Mucosa of rectum (tissue), 2 donors: ENCODE measurements around the gene ZFAND4.
"Not testable (repeated sequence)": the region's sequence is repeated elsewhere in the genome, so short reads cannot be mapped to it uniquely, and the experiment has no call there.

Source experiments
- H3K27ac ChIP-seq, 2 donors: one replicate each; pipeline ENCODE4 v1.7.0; 2013; ENCODE audit warnings: inconsistent platforms in 2 of 2, low read depth in 2 of 2, low read length in 2 of 2
- H3K27me3 ChIP-seq, 2 donors: one replicate each; pipeline ENCODE4 v1.7.0; 2013; ENCODE audit warnings: low read length in 2 of 2; ENCODE audit not compliant: control insufficient read depth in 2 of 2, insufficient read depth in 2 of 2
- H3K36me3 ChIP-seq, 2 donors: one replicate each; pipeline ENCODE4 v1.7.0; 2013; ENCODE audit warnings: low read length in 2 of 2; ENCODE audit not compliant: control insufficient read depth in 2 of 2, insufficient read depth in 2 of 2
- H3K4me1 ChIP-seq, 2 donors: one replicate each; pipeline ENCODE4 v1.7.0; 2013; ENCODE audit warnings: low read length in 2 of 2, mild to moderate bottlenecking in 1 of 2; ENCODE audit not compliant: control insufficient read depth in 2 of 2, insufficient read depth in 2 of 2
- H3K4me3 ChIP-seq, 2 donors: one replicate each; pipeline ENCODE4 v1.7.0; 2013; ENCODE audit warnings: low read length in 2 of 2
- H3K9ac ChIP-seq, 2 donors: one replicate each; pipeline ENCODE4 v1.7.0; 2013; ENCODE audit warnings: low read length in 2 of 2, low read depth in 1 of 2, mild to moderate bottlenecking in 1 of 2
- H3K9me3 ChIP-seq, 2 donors: one replicate each; pipeline ENCODE4 v1.7.0; 2013; ENCODE audit warnings: low read length in 2 of 2; ENCODE audit not compliant: control insufficient read depth in 2 of 2
- donor health status: healthy.
- donor health status: Normal muscosa, but diverticular disease.

Gene ZFAND4

DNA sequence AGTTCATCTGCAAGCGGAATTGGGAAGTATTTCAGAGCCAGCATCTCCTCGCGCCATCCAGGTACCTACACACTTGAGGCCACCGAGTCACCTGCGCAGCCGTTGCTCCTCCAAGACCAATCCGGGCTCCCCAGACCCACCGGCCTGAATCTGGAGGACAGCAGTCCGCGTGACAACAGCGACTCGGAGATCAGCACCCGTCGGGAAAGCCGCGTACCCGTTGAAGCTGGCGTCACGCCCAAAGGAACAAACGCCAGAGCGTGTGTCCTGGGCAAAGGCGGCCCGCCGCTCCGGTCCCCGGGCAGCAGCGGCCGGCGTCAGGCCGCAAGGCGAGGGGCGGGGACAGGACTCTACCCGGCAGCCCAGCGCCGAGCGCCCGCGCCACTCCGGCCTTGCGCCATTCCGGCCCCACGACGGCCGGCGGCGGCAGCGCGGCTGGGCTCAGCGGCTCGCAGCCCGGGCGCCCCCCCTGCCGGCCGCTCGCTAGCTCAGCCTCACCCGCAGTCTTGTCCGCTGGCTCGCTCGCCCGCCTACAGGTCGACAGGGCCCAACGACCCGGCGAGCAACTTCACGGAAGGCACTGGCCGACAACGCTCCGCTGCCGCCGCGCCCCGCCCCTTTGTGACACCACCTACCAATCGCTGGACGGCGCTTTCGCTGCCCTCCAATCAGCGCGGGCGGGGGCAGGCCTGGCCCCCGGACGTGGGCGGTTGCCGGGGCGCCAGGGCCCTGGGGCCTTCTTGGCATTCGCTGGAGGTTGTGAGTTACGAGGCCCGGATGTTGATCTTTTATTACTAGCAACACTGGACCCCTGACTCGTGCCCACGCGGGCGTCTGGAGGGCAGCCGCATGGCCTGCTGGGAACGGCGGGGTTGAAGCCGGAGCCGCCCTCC, at the start of gene ZFAND4:
Gene ZFAND4 (minus strand): TSS at position 592 of the 893 bp plus-strand sequence. CDS start 9,047 bp downstream, outside the sequence.
- H3K4me1 ChIP-seq: peaks cover 5 to 14% of the 10 kb centered on the region in 2 donors
- H3K9me3 ChIP-seq: no peaks in the 10 kb centered on the region
- H3K27ac ChIP-seq: peak within 1 kb of the TSS; percentile 83 to 90
- no peaks in the 10 kb centered on the region for H3K27me3 ChIP-seq
- H3K36me3 ChIP-seq: no peaks in the 10 kb centered on the region
- H3K4me3 ChIP-seq: peak within 1 kb of the TSS; percentile 95 to 96
- H3K9ac ChIP-seq: peak within 1 kb of the TSS; percentile 77 to 84

DNA sequence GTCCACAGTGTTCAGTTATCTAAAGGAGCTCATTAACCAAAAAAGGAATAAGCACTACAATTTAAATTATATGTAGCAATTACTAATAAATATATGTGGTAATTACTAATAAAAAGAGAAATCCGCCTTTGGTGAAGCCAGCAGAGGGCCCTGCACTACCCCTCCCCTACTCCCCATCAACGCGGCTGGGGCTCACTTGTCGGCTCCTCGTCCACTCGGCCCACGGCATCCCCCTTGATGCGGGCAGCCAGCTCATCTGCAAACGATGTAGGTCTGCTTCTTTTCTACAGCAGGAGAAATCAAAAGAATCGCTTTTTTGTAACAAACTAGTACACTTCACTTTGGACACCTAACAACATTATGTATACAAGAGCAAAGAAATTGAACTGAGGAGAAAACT, 48.9 kb upstream of the ZFAND4 start:
- H3K36me3 ChIP-seq, H3K9ac ChIP-seq, H3K4me1 ChIP-seq, H3K9me3 ChIP-seq, H3K27me3 ChIP-seq, H3K27ac ChIP-seq, H3K4me3 ChIP-seq: not testable (repeated sequence)

DNA sequence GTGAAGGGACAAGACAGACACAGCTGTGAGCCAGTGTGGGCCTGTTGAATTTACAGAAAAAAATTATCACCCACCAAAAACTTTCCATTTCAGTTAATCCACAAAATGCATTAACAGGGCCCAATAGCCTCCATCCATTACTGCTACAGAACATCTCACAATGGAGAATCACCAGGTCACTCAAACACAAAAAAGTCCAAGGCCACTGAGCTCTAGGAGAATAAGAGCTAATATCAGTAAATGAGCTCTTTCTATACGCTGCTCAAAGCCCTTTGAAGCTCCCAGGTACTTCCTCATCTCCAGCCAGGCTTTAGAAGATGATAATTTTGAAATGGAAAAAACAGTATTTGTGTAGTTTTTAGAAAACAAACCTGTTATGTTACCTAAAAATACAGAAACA, 45.1 kb upstream of the ZFAND4 start:
- H3K27ac ChIP-seq, H3K9me3 ChIP-seq, H3K4me1 ChIP-seq, H3K27me3 ChIP-seq, H3K4me3 ChIP-seq, H3K9ac ChIP-seq, H3K36me3 ChIP-seq: not testable (repeated sequence)

DNA sequence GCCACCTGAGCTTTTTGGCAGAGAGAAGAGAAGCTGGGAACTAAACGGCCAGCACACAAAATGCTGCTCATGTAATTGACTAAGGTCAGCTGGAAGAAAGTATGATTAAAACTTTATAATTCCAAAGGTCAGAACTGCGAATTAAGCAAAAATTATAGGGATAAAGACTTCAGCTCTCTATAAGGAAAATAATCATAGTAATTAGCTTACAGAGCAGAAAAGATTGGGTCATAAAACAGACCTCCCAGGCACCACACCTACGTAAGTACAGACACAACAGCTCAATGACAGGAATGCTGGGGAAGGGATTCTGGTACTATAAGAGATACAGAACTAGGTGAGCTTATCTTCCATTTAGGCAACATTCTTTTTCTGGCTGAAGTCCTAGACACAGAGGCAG, 44.5 kb upstream of the ZFAND4 start:
- H3K27ac ChIP-seq, H3K9ac ChIP-seq, H3K4me1 ChIP-seq, H3K9me3 ChIP-seq, H3K36me3 ChIP-seq, H3K27me3 ChIP-seq, H3K4me3 ChIP-seq: not testable (repeated sequence)

DNA sequence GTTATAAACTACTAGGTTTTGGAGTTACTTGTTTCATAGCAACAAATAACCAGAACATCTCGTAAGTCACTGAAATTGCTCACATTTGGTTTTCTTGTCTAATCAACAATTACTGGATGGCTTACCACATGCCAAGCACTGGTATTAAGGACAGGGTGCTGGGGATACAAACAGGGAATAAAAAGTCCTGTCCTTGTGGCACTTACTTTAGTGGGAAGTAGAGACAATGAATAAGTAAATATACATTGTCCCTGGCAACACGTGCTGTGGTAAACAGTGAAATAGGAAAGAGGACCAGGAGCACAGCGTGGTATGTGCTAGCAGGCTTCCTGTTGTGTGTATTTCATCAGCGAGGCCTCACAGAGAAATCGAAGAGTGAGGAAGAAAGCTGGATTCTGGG, 38.7 kb upstream of the ZFAND4 start:
- H3K9me3 ChIP-seq, H3K4me1 ChIP-seq, H3K27me3 ChIP-seq, H3K27ac ChIP-seq, H3K36me3 ChIP-seq, H3K4me3 ChIP-seq, H3K9ac ChIP-seq: not testable (repeated sequence)

DNA sequence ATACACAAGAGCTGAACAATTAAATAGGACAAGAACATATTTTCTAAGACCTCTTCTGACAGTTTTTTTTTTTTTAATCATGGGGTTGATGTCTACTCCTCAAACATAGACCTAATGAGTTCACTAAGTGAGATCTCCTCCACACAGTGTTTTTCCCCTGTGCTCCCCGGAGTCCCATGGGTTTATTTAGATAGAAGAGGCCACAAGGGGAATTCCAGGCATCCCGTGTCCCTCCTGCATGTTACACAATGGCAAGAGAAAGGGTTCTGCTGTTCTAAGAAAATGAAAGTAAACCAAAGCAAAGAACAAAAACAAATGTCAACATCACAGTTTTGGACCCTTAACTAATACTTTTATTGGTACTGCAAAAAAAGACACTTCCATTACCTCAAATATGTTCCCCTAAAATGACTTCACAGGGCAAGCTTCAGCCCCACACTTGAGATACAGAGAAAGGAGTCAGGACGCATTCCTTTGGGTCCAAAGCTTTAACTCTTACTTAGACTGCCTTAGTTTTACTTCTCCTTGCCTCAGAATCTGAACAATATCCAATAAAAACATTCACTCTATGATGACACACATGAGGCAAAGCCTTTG, 37.7 kb upstream of the ZFAND4 start:
- not testable (repeated sequence) for H3K9ac ChIP-seq

DNA sequence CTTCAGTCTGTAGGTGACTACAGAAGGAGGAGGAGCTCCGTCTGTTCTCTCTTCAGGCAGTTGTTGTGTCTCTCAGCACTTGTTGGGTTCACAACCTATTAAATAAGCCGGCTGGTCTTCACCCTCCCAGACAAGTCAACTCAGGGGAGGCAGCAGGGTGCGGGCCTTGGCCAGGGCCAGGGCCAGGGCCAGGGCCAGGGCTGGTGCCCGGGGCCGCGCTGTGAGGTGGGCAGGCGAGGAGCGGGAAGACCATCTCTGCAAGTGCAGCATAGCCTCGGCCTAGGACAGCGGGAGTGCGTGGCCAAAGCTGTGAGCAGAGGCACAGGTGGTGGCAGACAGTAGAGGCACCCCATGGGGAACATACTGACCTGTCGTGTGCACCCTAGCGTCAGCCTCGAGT, 5.9 kb upstream of the ZFAND4 start:
- not testable (repeated sequence) for H3K9me3 ChIP-seq, H3K27me3 ChIP-seq, H3K4me3 ChIP-seq, H3K9ac ChIP-seq, H3K36me3 ChIP-seq, H3K27ac ChIP-seq, H3K4me1 ChIP-seq

More for the DNA sequence above, 37.7 kb upstream of the ZFAND4 start:
- not testable (repeated sequence) for H3K27me3 ChIP-seq, H3K4me1 ChIP-seq, H3K36me3 ChIP-seq, H3K27ac ChIP-seq, H3K9me3 ChIP-seq, H3K4me3 ChIP-seq

DNA sequence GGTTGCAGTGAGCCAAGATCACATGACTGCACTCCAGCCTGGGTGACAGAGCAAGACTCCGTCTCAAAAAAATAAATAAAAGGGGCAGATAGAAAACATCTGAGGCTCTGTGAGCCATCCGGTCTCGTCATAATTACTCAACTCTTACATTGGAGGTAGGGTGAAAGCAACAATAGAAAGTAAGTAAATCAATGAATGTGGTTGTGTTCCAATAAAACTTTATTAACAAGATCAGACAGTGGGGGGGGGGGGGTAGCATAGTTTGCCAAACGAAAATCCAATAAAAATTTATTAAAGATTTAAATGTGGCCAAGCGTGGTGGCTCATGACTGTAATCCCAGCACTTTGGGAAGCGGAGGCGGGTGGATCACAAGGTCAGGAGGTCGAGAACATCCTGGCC, 2.8 kb upstream of the ZFAND4 start:
- Histone ChIP-seq H3K9ac (no peak overlapping the region), H3K27me3 (no peaks in the 10 kb centered on the region), H3K36me3 (no peaks in the 10 kb centered on the region), H3K4me3 (no peak overlapping the region), H3K4me1 (peaks cover 5 to 14% of the 10 kb centered on the region in 2 donors), H3K27ac (no peak overlapping the region), H3K9me3 (no peaks in the 10 kb centered on the region)

DNA sequence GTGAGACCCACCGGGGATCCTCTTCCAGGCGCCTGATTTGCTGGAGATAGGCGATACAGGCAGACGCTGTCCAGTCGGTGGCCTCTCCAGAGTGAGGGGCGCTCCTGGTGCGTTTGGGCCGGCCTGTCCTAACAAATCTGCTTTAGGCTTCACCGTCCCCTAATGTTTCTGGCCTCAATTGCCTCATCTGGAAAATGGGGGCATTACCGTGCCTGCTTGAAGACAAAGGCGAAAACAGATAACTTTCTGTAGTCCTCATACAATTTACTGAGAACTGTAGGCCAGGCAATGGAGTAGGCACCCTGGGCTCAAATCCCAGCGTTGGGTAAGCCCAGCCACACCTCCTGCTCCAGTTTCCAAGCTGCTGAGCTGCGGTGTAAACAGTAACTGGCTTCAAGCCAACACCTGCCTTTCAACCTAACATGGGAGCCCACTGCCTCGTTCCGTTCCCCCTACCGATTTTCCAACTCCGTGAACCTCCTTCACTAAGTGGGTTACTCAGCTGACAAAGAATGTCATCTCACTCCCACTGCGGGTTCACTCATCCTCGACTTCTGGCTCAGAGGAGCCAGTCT, 589 bp upstream of the ZFAND4 start:
- Histone ChIP-seq H3K4me3 (peak overlapping the region; percentile 74 to 95), H3K9me3 (no peaks in the 10 kb centered on the region), H3K27me3 (no peaks in the 10 kb centered on the region), H3K27ac (peak overlapping the region; percentile 83 to 90), H3K36me3 (no peaks in the 10 kb centered on the region), H3K4me1 (peaks cover 5 to 14% of the 10 kb centered on the region in 2 donors), H3K9ac (peak overlapping the region; percentile 52 to 77)

DNA sequence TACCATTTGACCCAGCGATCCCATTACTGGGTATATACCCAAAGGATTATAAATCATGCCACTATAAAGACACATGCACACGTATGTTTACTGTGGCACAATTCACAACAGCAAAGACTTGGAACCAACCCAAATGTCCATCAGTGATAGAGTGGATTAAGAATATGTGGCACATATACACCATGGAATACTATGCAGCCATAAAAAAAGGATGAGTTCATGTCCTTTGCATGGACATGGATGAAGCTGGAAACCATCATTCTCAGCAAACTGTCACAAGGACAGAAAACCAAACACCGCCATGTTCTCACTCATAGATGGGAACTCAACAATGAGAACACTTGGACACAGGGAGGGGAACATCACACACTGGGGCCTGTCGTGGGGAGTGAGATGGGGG, 1.3 kb downstream of the ZFAND4 start:
- not testable (repeated sequence) for H3K9me3 ChIP-seq, H3K36me3 ChIP-seq, H3K27me3 ChIP-seq, H3K27ac ChIP-seq, H3K9ac ChIP-seq
- H3K4me3 ChIP-seq: peak overlapping the region; percentile 95 to 96
- H3K4me1 ChIP-seq: peaks cover 5 to 14% of the 10 kb centered on the region in 2 donors
